ENCODE measurements around the gene CDT1. TPM values are rescaled to one million over a fixed set of nuclear protein-coding genes. Genes with fewer than 3 reads are reported as not detected.
A peak's percentile ranks its signal among the peaks of the same experiment; 100 is the strongest.

CDT1 gene
- total and polyA plus RNA-seq, 4 donors: 0.05 to 1.5 (median 0.94) TPM

- DNase-seq: peak; percentile 98 to 100
- peak within 1 kb of the TSS in 1 of 2 donors; percentile 26 for H3K27ac ChIP-seq (ENCODE audit: low read depth in 1 of 2, low read length in 2 of 2)
- no peaks in the 10 kb centered on the region for H3K36me3 ChIP-seq (ENCODE audit: control insufficient read depth in 1 of 2, insufficient read depth in 2 of 2, low read length in 1 of 2)
- ATAC-seq (ENCODE audit: low FRiP score): peak; percentile 98
- WGBS, 2 donors: 0 to 1% methylated on average over 64 to 87 of the region's 87 CpGs
- no peaks in the 10 kb centered on the region for H3K4me1 ChIP-seq (ENCODE audit: control insufficient read depth in 1 of 2, insufficient read depth in 2 of 2, low read length in 2 of 2)
- intact Hi-C loops (cut with DNase I): loop anchor here (1.0 to 5.0 kb wide), 3 partner anchors 45 to 120 kb away; partner anchors contain the start of gene APRT (in 1 of the 2)
- no peaks in the 10 kb centered on the region for H3K9me3 ChIP-seq (ENCODE audit: control insufficient read depth, low read length)
- peak within 1 kb of the TSS; percentile 22 to 76 for H3K4me3 ChIP-seq (ENCODE audit: low read length in 2 of 2)
- no peaks in the 10 kb centered on the region for H3K27me3 ChIP-seq (ENCODE audit: control insufficient read depth in 1 of 2, insufficient read depth in 2 of 2, low read length in 1 of 2)
Measured at GRCh38 chr16:88856828-88857727, 53.5 kb downstream of the CDT1 start, which contains the start of the genes GALNS and TRAPPC2L. GALNS (minus strand) TSS chr16:88856947; CDS start chr16:88856877, 70 bp downstream. TRAPPC2L (plus strand) TSS chr16:88857127; CDS start chr16:88857151, 24 bp downstream.

- no peaks in the 10 kb centered on the region for H3K36me3 ChIP-seq (ENCODE audit: control insufficient read depth in 1 of 2, insufficient read depth in 2 of 2, low read length in 1 of 2)
- DNase-seq (peak; percentile 87 to 90), ATAC-seq (ENCODE audit: low FRiP score) (peak; percentile 72)
- intact Hi-C loops (cut with DNase I): loop anchor here (1.0 to 5.0 kb wide), 3 partner anchors 46 to 121 kb away; partner anchors contain the start of gene APRT (in 1 of the 2)
- H3K27me3 ChIP-seq (ENCODE audit: control insufficient read depth in 1 of 2, insufficient read depth in 2 of 2, low read length in 1 of 2): no peaks in the 10 kb centered on the region
- no peaks in the 10 kb centered on the region for H3K9me3 ChIP-seq (ENCODE audit: control insufficient read depth, low read length)
- WGBS, 2 donors: 17% methylated on average over 12 of the region's 12 CpGs
- H3K4me3 ChIP-seq (ENCODE audit: low read length in 2 of 2): peak overlapping the region; percentile 20 to 76
- no peak overlapping the region for H3K27ac ChIP-seq (ENCODE audit: low read depth in 1 of 2, low read length in 2 of 2)
- no peaks in the 10 kb centered on the region for H3K4me1 ChIP-seq (ENCODE audit: control insufficient read depth in 1 of 2, insufficient read depth in 2 of 2, low read length in 2 of 2)
Measured at GRCh38 chr16:88857728-88858339, 54.2 kb downstream of the CDT1 start.

Other genes with a start within 250 kb of the CDT1 start
- gene ZC3H18, start 233.4 kb upstream of the CDT1 start, total RNA-seq: 10 to 100 TPM; 37.7 to 38.5 TPM
- gene ZC3H18, start 233.4 kb upstream of the CDT1 start, polyA plus RNA-seq: 10 to 100 TPM; 12.4 to 19.3 TPM
- gene IL17C, start 165.2 kb upstream of the CDT1 start, total RNA-seq: not detected
- not detected for gene IL17C, start 165.2 kb upstream of the CDT1 start, polyA plus RNA-seq
- gene CYBA, start 152.7 kb upstream of the CDT1 start, total RNA-seq: 100 to 1,000 TPM in 1 of 2 donors, 10 to 100 TPM in 1; 79.2 to 148 TPM
- gene CYBA, start 152.7 kb upstream of the CDT1 start, polyA plus RNA-seq: 100 to 1,000 TPM in 1 of 2 donors, 10 to 100 TPM in 1; 99.0 to 107 TPM
- 10 to 100 TPM; 26.0 to 26.6 TPM for gene MVD, start 140.7 kb upstream of the CDT1 start, total RNA-seq
- 10 to 100 TPM; 19.8 to 57.6 TPM for gene MVD, start 140.7 kb upstream of the CDT1 start, polyA plus RNA-seq
- under 1 TPM; 0.27 to 0.71 TPM for gene SNAI3, start 117.3 kb upstream of the CDT1 start, total RNA-seq
- gene SNAI3, start 117.3 kb upstream of the CDT1 start, polyA plus RNA-seq: 1 to 10 TPM in 1 of 2 donors, not detected in 1; 1.6 TPM
- gene RNF166, start 97.4 kb upstream of the CDT1 start, total RNA-seq: 10 to 100 TPM; 18.0 to 39.4 TPM
- gene RNF166, start 97.4 kb upstream of the CDT1 start, polyA plus RNA-seq: 10 to 100 TPM; 16.2 to 27.4 TPM
- gene CTU2, start 97.3 kb upstream of the CDT1 start, total RNA-seq: 10 to 100 TPM; 15.8 to 17.0 TPM
- 10 to 100 TPM in 1 of 2 donors, 1 to 10 TPM in 1; 4.0 to 18.4 TPM for gene CTU2, start 97.3 kb upstream of the CDT1 start, polyA plus RNA-seq
- gene PIEZO1, start 18.6 kb upstream of the CDT1 start, total RNA-seq: 100 to 1,000 TPM; 101 to 120 TPM
- gene PIEZO1, start 18.6 kb upstream of the CDT1 start, polyA plus RNA-seq: 100 to 1,000 TPM in 1 of 2 donors, 10 to 100 TPM in 1; 35.9 to 205 TPM
- gene APRT, start 8.1 kb downstream of the CDT1 start, total RNA-seq: 10 to 100 TPM; 60.2 to 61.3 TPM
- 100 to 1,000 TPM in 1 of 2 donors, 10 to 100 TPM in 1; 88.6 to 116 TPM for gene APRT, start 8.1 kb downstream of the CDT1 start, polyA plus RNA-seq
- 10 to 100 TPM; 29.5 to 44.1 TPM for gene GALNS, start 53.2 kb downstream of the CDT1 start, total RNA-seq
- gene GALNS, start 53.2 kb downstream of the CDT1 start, polyA plus RNA-seq: 10 to 100 TPM in 1 of 2 donors, 1 to 10 TPM in 1; 9.3 to 28.2 TPM
- 10 to 100 TPM; 27.8 to 31.2 TPM for gene TRAPPC2L, start 53.3 kb downstream of the CDT1 start, total RNA-seq
- gene TRAPPC2L, start 53.3 kb downstream of the CDT1 start, polyA plus RNA-seq: 10 to 100 TPM; 53.9 to 54.1 TPM
- gene PABPN1L, start 62.9 kb downstream of the CDT1 start, total RNA-seq: not detected
- not detected for gene PABPN1L, start 62.9 kb downstream of the CDT1 start, polyA plus RNA-seq
- 1 to 10 TPM; 4.4 to 9.4 TPM for gene CBFA2T3, start 173.4 kb downstream of the CDT1 start, total RNA-seq
- 1 to 10 TPM in 1 of 2 donors, under 1 TPM in 1; 0.18 to 1.0 TPM for gene CBFA2T3, start 173.4 kb downstream of the CDT1 start, polyA plus RNA-seq

Measured in aorta (tissue), 5 donors.